Measurements from ENCODE around the gene TNIK. TPM values are rescaled to one million over a fixed set of nuclear protein-coding genes. Genes with fewer than 3 reads are reported as not detected.

The TNIK gene
- total RNA-seq, 1 experiment from 2014 or later, result 22.4 TPM

GRCh38 chr3:171264758-171265157, 195.4 kb downstream of the TNIK start:
- Histone ChIP-seq H3K36me3 (ENCODE audit: control insufficient read depth, insufficient read depth, low read length) (no peaks in the 10 kb centered on the region), H3K27me3 (replicated peaks; ENCODE audit: control insufficient read depth, insufficient read depth, low read length) (no peaks in the 10 kb centered on the region), H3K4me3 (ENCODE audit: low read depth, low read length) (no peak overlapping the region), H3K9me3 (no peaks in the 10 kb centered on the region), H3K4me1 (no peaks in the 10 kb centered on the region)
- Mint-ChIP-seq H3K36me3 (ENCODE audit: insufficient read depth, unreplicated experiment) (no peaks in the 10 kb centered on the region), H3K4me3 (ENCODE audit: unreplicated experiment) (no peak overlapping the region), H3K27me3 (ENCODE audit: insufficient read depth, unreplicated experiment) (no peaks in the 10 kb centered on the region), H3K4me1 (ENCODE audit: low read depth, unreplicated experiment) (no peaks in the 10 kb centered on the region), H3K9me3 (ENCODE audit: unreplicated experiment) (no peaks in the 10 kb centered on the region), H3K27ac (ENCODE audit: unreplicated experiment) (no peak overlapping the region)
- no peak for DNase-seq
- intact Hi-C loops (cut with micrococcal nuclease; ENCODE audit: unreplicated experiment), result no loop called here
- TF ChIP-seq CTCF (IDR thresholded peaks at IDR 0.05; ENCODE audit: insufficient read depth in 1 of 2, low read depth in 1 of 2, low read length in 1 of 2, severe bottlenecking in 1 of 2, unreplicated experiment in 1 of 2), result no peak
- BruUV-seq (replicated peaks), result no TSS peak
- CTCF ChIA-PET, result no interaction called here
- POLR2A ChIA-PET, result no interaction called here

- Mint-ChIP-seq H3K4me3 (ENCODE audit: unreplicated experiment) (no peak overlapping the region), H3K4me1 (ENCODE audit: low read depth, unreplicated experiment) (peaks cover 11% of the 10 kb centered on the region), H3K9me3 (ENCODE audit: unreplicated experiment) (no peaks in the 10 kb centered on the region), H3K27ac (ENCODE audit: unreplicated experiment) (no peak overlapping the region), H3K27me3 (ENCODE audit: insufficient read depth, unreplicated experiment) (no peaks in the 10 kb centered on the region), H3K36me3 (ENCODE audit: insufficient read depth, unreplicated experiment) (no peaks in the 10 kb centered on the region)
- BruUV-seq (replicated peaks), result no TSS peak
- DNase-seq, result no peak
- TF ChIP-seq CTCF (IDR thresholded peaks at IDR 0.05; ENCODE audit: insufficient read depth in 1 of 2, low read depth in 1 of 2, low read length in 1 of 2, severe bottlenecking in 1 of 2, unreplicated experiment in 1 of 2), result no peak
- intact Hi-C loops (cut with micrococcal nuclease; ENCODE audit: unreplicated experiment), result no loop called here
- no peaks in the 10 kb centered on the region for H3K4me1 ChIP-seq
- H3K36me3 ChIP-seq (ENCODE audit: control insufficient read depth, insufficient read depth, low read length), result no peaks in the 10 kb centered on the region
- CTCF ChIA-PET, result interaction anchor here (0.7 kb wide), 1 partner anchor 151 kb away, joined by 4 read pairs; no protein-coding TSS in a partner anchor
- POLR2A ChIA-PET, result no interaction called here
- H3K4me3 ChIP-seq (ENCODE audit: low read depth, low read length), result no peak overlapping the region
- H3K27me3 ChIP-seq (replicated peaks; ENCODE audit: control insufficient read depth, insufficient read depth, low read length), result no peaks in the 10 kb centered on the region
- no peaks in the 10 kb centered on the region for H3K9me3 ChIP-seq
These were observed 197.8 kb downstream of the TNIK start for GRCh38 chr3:171262431-171262830.

GRCh38 chr3:171261487-171261886, 198.7 kb downstream of the TNIK start:
- H3K27ac Mint-ChIP-seq (ENCODE audit: unreplicated experiment), result no peak overlapping the region
- Histone ChIP-seq H3K9me3 (no peaks in the 10 kb centered on the region), H3K4me3 (ENCODE audit: low read depth, low read length) (no peak overlapping the region), H3K4me1 (no peaks in the 10 kb centered on the region), H3K36me3 (ENCODE audit: control insufficient read depth, insufficient read depth, low read length) (no peaks in the 10 kb centered on the region), H3K27me3 (replicated peaks; ENCODE audit: control insufficient read depth, insufficient read depth, low read length) (no peaks in the 10 kb centered on the region)
- no peak for TF ChIP-seq CTCF (IDR thresholded peaks at IDR 0.05; ENCODE audit: insufficient read depth in 1 of 2, low read depth in 1 of 2, low read length in 1 of 2, severe bottlenecking in 1 of 2, unreplicated experiment in 1 of 2)
- no peaks in the 10 kb centered on the region for H3K9me3 Mint-ChIP-seq (ENCODE audit: unreplicated experiment)
- POLR2A ChIA-PET, result no interaction called here
- H3K4me1 Mint-ChIP-seq (ENCODE audit: low read depth, unreplicated experiment), result peaks cover 11% of the 10 kb centered on the region
- DNase-seq, result no peak
- H3K4me3 Mint-ChIP-seq (ENCODE audit: unreplicated experiment), result no peak overlapping the region
- H3K36me3 Mint-ChIP-seq (ENCODE audit: insufficient read depth, unreplicated experiment), result no peaks in the 10 kb centered on the region
- H3K27me3 Mint-ChIP-seq (ENCODE audit: insufficient read depth, unreplicated experiment), result no peaks in the 10 kb centered on the region
- no TSS peak for BruUV-seq (replicated peaks)
- CTCF ChIA-PET, result no interaction called here
- intact Hi-C loops (cut with micrococcal nuclease; ENCODE audit: unreplicated experiment), result no loop called here

Measured in Caco-2 (cell line).